Measurements from ENCODE around the gene SLC16A4.

Gene SLC16A4

GRCh38 chr1:110356379-110356778, 34.4 kb downstream of the SLC16A4 start:
- DNase-seq: no peak

- no peak for DNase-seq
Measured at GRCh38 chr1:110355321-110355720, 35.5 kb downstream of the SLC16A4 start.

GRCh38 chr1:110350360-110350759, 40.5 kb downstream of the SLC16A4 start:
- no peak for DNase-seq

GRCh38 chr1:110348771-110349170, 42.1 kb downstream of the SLC16A4 start:
- DNase-seq: peak; percentile 51

GRCh38 chr1:110348050-110348449, 42.8 kb downstream of the SLC16A4 start:
- no peak for DNase-seq

GRCh38 chr1:110347182-110347893, 43.5 kb downstream of the SLC16A4 start:
- no peak for DNase-seq

GRCh38 chr1:110346690-110347089, 44.1 kb downstream of the SLC16A4 start:
- no peak for DNase-seq

GRCh38 chr1:110345480-110345879, 45.3 kb downstream of the SLC16A4 start:
- no peak for DNase-seq

GRCh38 chr1:110344152-110344551, 46.7 kb downstream of the SLC16A4 start:
- no peak for DNase-seq

- DNase-seq: no peak
Measured at GRCh38 chr1:110343249-110343648, 47.6 kb downstream of the SLC16A4 start.

- DNase-seq: no peak
Measured at GRCh38 chr1:110341872-110342331, 48.9 kb downstream of the SLC16A4 start.

- no peak for DNase-seq
Measured at GRCh38 chr1:110341146-110341871, 49.5 kb downstream of the SLC16A4 start.

GRCh38 chr1:110340207-110340468, 50.7 kb downstream of the SLC16A4 start:
- no peak for DNase-seq

GRCh38 chr1:110339407-110340206, 51.2 kb downstream of the SLC16A4 start:
- peak; percentile 41 for DNase-seq

- peak; percentile 100 for DNase-seq
Measured at GRCh38 chr1:110338886-110339406, 51.9 kb downstream of the SLC16A4 start, which contains the start of gene RBM15. Gene RBM15 (plus strand): TSS chr1:110339377. CDS start chr1:110339406, 29 bp downstream.

GRCh38 chr1:110338309-110338885, 52.4 kb downstream of the SLC16A4 start:
- DNase-seq: no peak

- no peak for DNase-seq
Measured at GRCh38 chr1:110337704-110338308, 53.0 kb downstream of the SLC16A4 start.

GRCh38 chr1:110336300-110337039, 54.4 kb downstream of the SLC16A4 start:
- DNase-seq: no peak

GRCh38 chr1:110335265-110335664, 55.6 kb downstream of the SLC16A4 start:
- no peak for DNase-seq

- DNase-seq: no peak
Measured at GRCh38 chr1:110328700-110329099, 62.1 kb downstream of the SLC16A4 start.

GRCh38 chr1:110328274-110328673, 62.6 kb downstream of the SLC16A4 start:
- DNase-seq: no peak

GRCh38 chr1:110326826-110327225, 64.0 kb downstream of the SLC16A4 start:
- no peak for DNase-seq
